ENCODE measurements around the gene APOE.

APOE gene

DNA sequence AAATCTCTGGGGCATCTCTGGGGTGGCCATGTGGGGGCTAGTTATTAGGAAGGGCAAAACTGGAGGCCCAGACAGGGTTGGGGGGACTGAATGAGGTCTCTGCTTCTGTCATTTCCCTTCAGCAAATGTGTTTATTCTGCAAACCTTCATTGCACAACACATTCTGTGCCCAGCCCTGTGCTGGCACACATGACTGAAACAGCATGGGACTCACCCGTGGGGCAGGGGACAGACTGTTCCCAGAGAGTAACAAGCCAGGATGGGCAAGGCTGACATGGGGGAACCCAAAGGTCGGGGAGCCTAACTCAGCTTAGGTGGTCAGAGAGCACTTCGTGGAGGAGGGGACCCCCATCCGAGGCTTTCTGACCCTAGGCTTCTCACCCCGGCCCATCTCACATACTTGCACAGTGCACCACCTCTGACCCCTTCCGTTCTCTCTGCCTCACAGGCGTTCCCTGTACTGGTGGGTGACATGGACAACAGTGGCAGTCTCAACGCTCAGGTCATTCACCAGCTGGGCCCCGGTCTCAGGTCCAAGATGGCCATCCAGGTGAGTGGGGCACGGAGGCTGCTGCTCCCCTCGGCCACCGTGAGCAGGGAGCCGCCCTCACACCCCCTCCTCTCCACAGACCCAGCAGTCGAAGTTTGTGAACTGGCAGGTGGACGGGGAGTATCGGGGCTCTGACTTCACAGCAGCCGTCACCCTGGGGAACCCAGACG, 12.1 kb upstream of the APOE start:
- Histone ChIP-seq H3K9ac (ENCODE audit: low read depth in 1 of 2, low read length in 2 of 2) (no peak overlapping the region), H3K27ac (ENCODE audit: low read depth, low read length) (no peak overlapping the region), H3K27me3 (ENCODE audit: control insufficient read depth in 1 of 2, insufficient read depth in 2 of 2, low read length in 2 of 2) (no peaks in the 10 kb centered on the region), H3K4me1 (ENCODE audit: control insufficient read depth in 1 of 2, insufficient read depth in 2 of 2, low read length in 2 of 2) (peaks cover 16 to 23% of the 10 kb centered on the region in 2 donors), H3K9me3 (ENCODE audit: control insufficient read depth in 1 of 2, low read length in 2 of 2) (no peaks in the 10 kb centered on the region), H3K4me3 (ENCODE audit: low read depth in 1 of 2, low read length in 2 of 2) (no peak overlapping the region), H3K36me3 (ENCODE audit: control insufficient read depth in 1 of 2, insufficient read depth in 2 of 2, low read length in 2 of 2) (peaks cover 25 to 58% of the 10 kb centered on the region in 2 donors)

DNA sequence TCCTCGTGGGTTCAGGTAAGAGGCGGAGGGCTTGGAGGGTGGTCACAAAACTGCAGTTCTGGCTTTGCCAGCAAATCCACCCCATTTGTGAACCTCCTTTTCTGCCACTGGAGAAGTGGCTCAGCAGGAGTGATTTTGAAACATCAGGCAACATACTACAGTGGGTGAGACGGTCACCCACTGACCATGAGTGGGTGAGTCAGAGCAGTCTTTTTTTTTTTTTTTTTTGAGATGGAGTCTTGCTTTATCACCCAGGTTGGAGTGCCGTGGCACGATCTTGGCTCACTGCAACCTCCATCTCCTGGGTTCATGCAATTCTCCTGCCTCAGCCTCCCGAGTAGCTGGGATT, 11.6 kb upstream of the APOE start:
- H3K4me3 ChIP-seq (ENCODE audit: low read depth in 1 of 2, low read length in 2 of 2) = no peak overlapping the region
- no peaks in the 10 kb centered on the region for H3K27me3 ChIP-seq (ENCODE audit: control insufficient read depth in 1 of 2, insufficient read depth in 2 of 2, low read length in 2 of 2)
- no peak overlapping the region for H3K27ac ChIP-seq (ENCODE audit: low read depth, low read length)
- H3K9ac ChIP-seq (ENCODE audit: low read depth in 1 of 2, low read length in 2 of 2) = no peak overlapping the region
- H3K36me3 ChIP-seq (ENCODE audit: control insufficient read depth in 1 of 2, insufficient read depth in 2 of 2, low read length in 2 of 2) = peaks cover 25 to 57% of the 10 kb centered on the region in 2 donors
- H3K9me3 ChIP-seq (ENCODE audit: control insufficient read depth in 1 of 2, low read length in 2 of 2) = no peaks in the 10 kb centered on the region
- H3K4me1 ChIP-seq (ENCODE audit: control insufficient read depth in 1 of 2, insufficient read depth in 2 of 2, low read length in 2 of 2) = peaks cover 16 to 23% of the 10 kb centered on the region in 2 donors

DNA sequence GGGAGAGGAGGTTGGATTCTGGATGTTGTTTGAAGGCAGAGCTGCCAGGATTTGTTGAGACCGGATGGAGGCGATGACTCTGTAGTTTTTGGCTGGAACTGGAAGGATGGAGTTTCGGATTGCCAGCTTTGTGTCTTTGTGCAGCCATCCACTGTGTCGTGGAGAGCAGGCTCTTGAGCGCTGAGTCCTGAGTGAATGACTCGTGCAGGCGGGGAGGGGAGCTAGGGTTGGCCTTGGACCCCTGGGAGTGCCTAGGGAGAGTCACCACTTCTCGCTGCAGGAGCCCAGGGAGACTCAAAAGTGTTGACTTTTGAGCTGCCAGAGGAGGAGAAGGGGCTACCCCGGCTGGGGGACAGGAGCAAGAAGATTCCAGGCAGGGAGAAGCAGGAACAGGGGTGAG, 10.7 kb upstream of the APOE start:
- H3K9ac ChIP-seq (ENCODE audit: low read depth in 1 of 2, low read length in 2 of 2) = no peak overlapping the region
- peaks cover 12 to 18% of the 10 kb centered on the region in 2 donors for H3K4me1 ChIP-seq (ENCODE audit: control insufficient read depth in 1 of 2, insufficient read depth in 2 of 2, low read length in 2 of 2)
- no peak overlapping the region for H3K27ac ChIP-seq (ENCODE audit: low read depth, low read length)
- H3K36me3 ChIP-seq (ENCODE audit: control insufficient read depth in 1 of 2, insufficient read depth in 2 of 2, low read length in 2 of 2) = peaks cover 25 to 60% of the 10 kb centered on the region in 2 donors
- no peaks in the 10 kb centered on the region for H3K27me3 ChIP-seq (ENCODE audit: control insufficient read depth in 1 of 2, insufficient read depth in 2 of 2, low read length in 2 of 2)
- H3K4me3 ChIP-seq (ENCODE audit: low read depth in 1 of 2, low read length in 2 of 2) = no peak overlapping the region
- no peaks in the 10 kb centered on the region for H3K9me3 ChIP-seq (ENCODE audit: control insufficient read depth in 1 of 2, low read length in 2 of 2)

DNA sequence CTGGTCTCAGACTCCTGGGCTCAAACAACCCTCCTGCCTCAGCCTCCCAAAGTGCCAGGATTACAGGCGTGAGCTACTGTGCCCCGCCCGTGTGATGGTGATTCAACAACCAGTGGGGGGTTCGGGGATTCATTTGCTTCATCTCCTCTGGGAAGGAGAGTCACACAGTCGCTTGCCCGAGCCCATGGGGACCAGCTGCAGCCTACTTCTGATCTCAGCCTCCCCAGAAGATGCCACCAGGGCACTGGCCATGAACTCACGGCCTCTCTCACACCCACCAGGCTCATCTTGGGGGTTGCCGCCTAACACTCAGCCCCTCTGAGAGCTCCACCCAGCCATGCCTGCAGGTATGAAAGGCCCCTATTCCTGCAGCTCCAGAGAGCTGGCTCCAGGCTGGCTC, 7.8 kb upstream of the APOE start:
- no peak overlapping the region for H3K9ac ChIP-seq (ENCODE audit: low read depth in 1 of 2, low read length in 2 of 2)
- H3K36me3 ChIP-seq (ENCODE audit: control insufficient read depth in 1 of 2, insufficient read depth in 2 of 2, low read length in 2 of 2) = peaks cover 30 to 81% of the 10 kb centered on the region in 2 donors
- H3K4me1 ChIP-seq (ENCODE audit: control insufficient read depth in 1 of 2, insufficient read depth in 2 of 2, low read length in 2 of 2) = peaks cover 0 to 2% of the 10 kb centered on the region in 2 donors
- no peaks in the 10 kb centered on the region for H3K27me3 ChIP-seq (ENCODE audit: control insufficient read depth in 1 of 2, insufficient read depth in 2 of 2, low read length in 2 of 2)
- no peak overlapping the region for H3K27ac ChIP-seq (ENCODE audit: low read depth, low read length)
- H3K4me3 ChIP-seq (ENCODE audit: low read depth in 1 of 2, low read length in 2 of 2) = no peak overlapping the region
- H3K9me3 ChIP-seq (ENCODE audit: control insufficient read depth in 1 of 2, low read length in 2 of 2) = no peaks in the 10 kb centered on the region

DNA sequence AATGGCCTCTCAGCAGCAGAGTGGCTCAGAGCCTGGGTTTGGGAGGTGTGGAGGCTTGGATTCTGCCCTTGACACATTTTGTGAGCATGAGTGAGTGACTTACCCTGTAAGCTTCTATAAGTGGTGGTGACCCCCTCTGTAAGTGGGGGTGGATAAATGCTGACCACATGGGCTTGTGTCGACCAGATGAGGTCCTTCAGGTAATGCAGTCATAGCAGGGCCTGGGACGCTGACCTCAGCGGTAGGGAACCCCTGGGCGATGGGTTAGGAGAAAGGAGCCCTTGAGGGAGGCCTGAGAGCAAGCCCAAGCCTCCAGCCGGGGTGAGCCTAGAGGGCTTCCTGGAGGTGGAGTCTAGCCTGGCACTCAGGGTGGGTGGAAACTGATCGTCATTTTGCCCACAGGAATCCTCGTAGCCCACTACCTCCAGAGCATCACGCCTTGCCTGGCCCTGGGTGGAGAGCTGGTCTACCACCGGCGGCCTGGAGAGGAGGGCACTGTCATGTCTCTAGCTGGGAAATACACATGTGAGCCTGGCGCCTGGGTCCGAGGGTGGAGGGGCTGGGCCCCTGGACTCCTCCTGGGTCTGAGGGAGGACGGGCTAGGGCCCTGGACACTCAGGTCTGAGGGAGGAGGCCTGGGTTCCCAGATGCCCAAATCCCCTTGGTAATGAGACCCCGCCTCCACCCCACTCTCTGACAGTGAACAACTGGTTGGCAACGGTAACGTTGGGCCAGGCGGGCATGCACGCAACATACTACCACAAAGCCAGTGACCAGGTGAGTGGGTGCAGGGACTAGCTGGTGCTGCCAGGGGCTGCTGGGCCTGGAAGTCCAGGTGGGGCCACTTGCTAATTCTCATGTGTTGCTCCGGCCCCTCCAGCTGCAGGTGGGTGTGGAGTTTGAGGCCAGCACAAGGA, 5.0 kb upstream of the APOE start:
- Histone ChIP-seq H3K36me3 (ENCODE audit: control insufficient read depth in 1 of 2, insufficient read depth in 2 of 2, low read length in 2 of 2) (peaks cover 20 to 56% of the 10 kb centered on the region in 2 donors), H3K27me3 (ENCODE audit: control insufficient read depth in 1 of 2, insufficient read depth in 2 of 2, low read length in 2 of 2) (peaks cover 5 to 7% of the 10 kb centered on the region in 2 donors), H3K4me1 (ENCODE audit: control insufficient read depth in 1 of 2, insufficient read depth in 2 of 2, low read length in 2 of 2) (peaks cover 5 to 11% of the 10 kb centered on the region in 2 donors), H3K9me3 (ENCODE audit: control insufficient read depth in 1 of 2, low read length in 2 of 2) (no peaks in the 10 kb centered on the region), H3K4me3 (ENCODE audit: low read depth in 1 of 2, low read length in 2 of 2) (no peak overlapping the region), H3K9ac (ENCODE audit: low read depth in 1 of 2, low read length in 2 of 2) (no peak overlapping the region), H3K27ac (ENCODE audit: low read depth, low read length) (no peak overlapping the region)

DNA sequence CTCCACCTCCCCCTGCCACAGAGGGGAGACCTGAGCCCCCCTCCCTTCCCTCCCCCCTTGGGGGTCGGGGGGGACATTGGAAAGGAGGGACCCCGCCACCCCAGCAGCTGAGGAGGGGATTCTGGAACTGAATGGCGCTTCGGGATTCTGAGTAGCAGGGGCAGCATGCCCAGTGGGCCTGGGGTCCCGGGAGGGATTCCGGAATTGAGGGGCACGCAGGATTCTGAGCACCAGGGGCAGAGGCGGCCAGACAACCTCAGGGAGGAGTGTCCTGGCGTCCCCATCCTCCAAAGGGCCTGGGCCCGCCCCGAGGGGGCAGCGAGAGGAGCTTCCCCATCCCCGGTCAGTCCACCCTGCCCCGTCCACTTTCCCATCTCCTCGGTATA, 2.4 kb upstream of the APOE start:
- H3K27ac ChIP-seq (ENCODE audit: low read depth, low read length) = no peak overlapping the region
- peaks cover 11 to 12% of the 10 kb centered on the region in 2 donors for H3K4me1 ChIP-seq (ENCODE audit: control insufficient read depth in 1 of 2, insufficient read depth in 2 of 2, low read length in 2 of 2)
- H3K27me3 ChIP-seq (ENCODE audit: control insufficient read depth in 1 of 2, insufficient read depth in 2 of 2, low read length in 2 of 2) = peaks cover 9 to 12% of the 10 kb centered on the region in 2 donors
- no peak overlapping the region for H3K9ac ChIP-seq (ENCODE audit: low read depth in 1 of 2, low read length in 2 of 2)
- H3K9me3 ChIP-seq (ENCODE audit: control insufficient read depth in 1 of 2, low read length in 2 of 2) = no peaks in the 10 kb centered on the region
- H3K4me3 ChIP-seq (ENCODE audit: low read depth in 1 of 2, low read length in 2 of 2) = no peak overlapping the region
- peaks cover 6 to 31% of the 10 kb centered on the region in 2 donors for H3K36me3 ChIP-seq (ENCODE audit: control insufficient read depth in 1 of 2, insufficient read depth in 2 of 2, low read length in 2 of 2)

DNA sequence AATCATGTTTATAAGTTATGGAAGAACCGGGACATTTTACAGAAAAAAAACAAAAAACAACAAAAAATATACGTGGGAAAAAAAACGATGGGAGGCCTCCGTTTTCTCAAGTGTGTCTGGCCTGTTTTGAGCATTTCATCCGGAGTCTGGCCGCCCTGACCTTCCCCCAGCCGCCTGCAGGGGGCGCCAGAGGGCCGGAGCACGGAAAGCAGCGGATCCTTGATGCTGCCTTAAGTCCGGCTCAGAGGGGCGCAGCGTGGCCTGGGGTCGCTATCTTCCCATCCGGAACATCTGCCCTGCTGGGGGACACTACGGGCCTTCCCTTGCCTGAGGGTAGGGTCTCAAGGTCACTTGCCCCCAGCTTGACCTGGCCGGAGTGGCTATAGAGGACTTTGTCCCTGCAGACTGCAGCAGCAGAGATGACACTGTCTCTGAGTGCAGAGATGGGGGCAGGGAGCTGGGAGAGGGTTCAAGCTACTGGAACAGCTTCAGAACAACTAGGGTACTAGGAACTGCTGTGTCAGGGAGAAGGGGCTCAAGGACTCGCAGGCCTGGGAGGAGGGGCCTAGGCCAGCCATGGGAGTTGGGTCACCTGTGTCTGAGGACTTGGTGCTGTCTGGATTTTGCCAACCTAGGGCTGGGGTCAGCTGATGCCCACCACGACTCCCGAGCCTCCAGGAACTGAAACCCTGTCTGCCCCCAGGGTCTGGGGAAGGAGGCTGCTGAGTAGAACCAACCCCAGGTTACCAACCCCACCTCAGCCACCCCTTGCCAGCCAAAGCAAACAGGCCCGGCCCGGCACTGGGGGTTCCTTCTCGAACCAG, 1.8 kb upstream of the APOE start:
- Histone ChIP-seq H3K36me3 (ENCODE audit: control insufficient read depth in 1 of 2, insufficient read depth in 2 of 2, low read length in 2 of 2) (peaks cover 6 to 30% of the 10 kb centered on the region in 2 donors), H3K9me3 (ENCODE audit: control insufficient read depth in 1 of 2, low read length in 2 of 2) (no peaks in the 10 kb centered on the region), H3K27ac (ENCODE audit: low read depth, low read length) (no peak overlapping the region), H3K27me3 (ENCODE audit: control insufficient read depth in 1 of 2, insufficient read depth in 2 of 2, low read length in 2 of 2) (peaks cover 9 to 12% of the 10 kb centered on the region in 2 donors), H3K4me3 (ENCODE audit: low read depth in 1 of 2, low read length in 2 of 2) (no peak overlapping the region), H3K4me1 (ENCODE audit: control insufficient read depth in 1 of 2, insufficient read depth in 2 of 2, low read length in 2 of 2) (peaks cover 11 to 12% of the 10 kb centered on the region in 2 donors), H3K9ac (ENCODE audit: low read depth in 1 of 2, low read length in 2 of 2) (no peak overlapping the region)

DNA sequence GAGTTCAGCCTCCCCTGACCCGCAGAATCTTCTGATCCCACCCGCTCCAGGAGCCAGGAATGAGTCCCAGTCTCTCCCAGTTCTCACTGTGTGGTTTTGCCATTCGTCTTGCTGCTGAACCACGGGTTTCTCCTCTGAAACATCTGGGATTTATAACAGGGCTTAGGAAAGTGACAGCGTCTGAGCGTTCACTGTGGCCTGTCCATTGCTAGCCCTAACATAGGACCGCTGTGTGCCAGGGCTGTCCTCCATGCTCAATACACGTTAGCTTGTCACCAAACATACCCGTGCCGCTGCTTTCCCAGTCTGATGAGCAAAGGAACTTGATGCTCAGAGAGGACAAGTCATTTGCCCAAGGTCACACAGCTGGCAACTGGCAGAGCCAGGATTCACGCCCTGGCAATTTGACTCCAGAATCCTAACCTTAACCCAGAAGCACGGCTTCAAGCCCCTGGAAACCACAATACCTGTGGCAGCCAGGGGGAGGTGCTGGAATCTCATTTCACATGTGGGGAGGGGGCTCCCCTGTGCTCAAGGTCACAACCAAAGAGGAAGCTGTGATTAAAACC, 1.1 kb upstream of the APOE start:
- peaks cover 11 to 12% of the 10 kb centered on the region in 2 donors for H3K4me1 ChIP-seq (ENCODE audit: control insufficient read depth in 1 of 2, insufficient read depth in 2 of 2, low read length in 2 of 2)
- H3K4me3 ChIP-seq (ENCODE audit: low read depth in 1 of 2, low read length in 2 of 2) = no peak overlapping the region
- H3K9ac ChIP-seq (ENCODE audit: low read depth in 1 of 2, low read length in 2 of 2) = no peak overlapping the region
- H3K36me3 ChIP-seq (ENCODE audit: control insufficient read depth in 1 of 2, insufficient read depth in 2 of 2, low read length in 2 of 2) = peaks cover 6 to 30% of the 10 kb centered on the region in 2 donors
- no peak overlapping the region for H3K27ac ChIP-seq (ENCODE audit: low read depth, low read length)
- H3K9me3 ChIP-seq (ENCODE audit: control insufficient read depth in 1 of 2, low read length in 2 of 2) = no peaks in the 10 kb centered on the region
- H3K27me3 ChIP-seq (ENCODE audit: control insufficient read depth in 1 of 2, insufficient read depth in 2 of 2, low read length in 2 of 2) = peaks cover 9 to 12% of the 10 kb centered on the region in 2 donors

DNA sequence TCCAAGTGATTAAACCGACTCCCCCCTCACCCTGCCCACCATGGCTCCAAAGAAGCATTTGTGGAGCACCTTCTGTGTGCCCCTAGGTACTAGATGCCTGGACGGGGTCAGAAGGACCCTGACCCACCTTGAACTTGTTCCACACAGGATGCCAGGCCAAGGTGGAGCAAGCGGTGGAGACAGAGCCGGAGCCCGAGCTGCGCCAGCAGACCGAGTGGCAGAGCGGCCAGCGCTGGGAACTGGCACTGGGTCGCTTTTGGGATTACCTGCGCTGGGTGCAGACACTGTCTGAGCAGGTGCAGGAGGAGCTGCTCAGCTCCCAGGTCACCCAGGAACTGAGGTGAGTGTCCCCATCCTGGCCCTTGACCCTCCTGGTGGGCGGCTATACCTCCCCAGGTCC, 2.0 kb downstream of the APOE start:
- no peak overlapping the region for H3K4me3 ChIP-seq (ENCODE audit: low read depth in 1 of 2, low read length in 2 of 2)
- no peak overlapping the region for H3K27ac ChIP-seq (ENCODE audit: low read depth, low read length)
- peaks cover 16 to 21% of the 10 kb centered on the region in 2 donors for H3K4me1 ChIP-seq (ENCODE audit: control insufficient read depth in 1 of 2, insufficient read depth in 2 of 2, low read length in 2 of 2)
- H3K9me3 ChIP-seq (ENCODE audit: control insufficient read depth in 1 of 2, low read length in 2 of 2) = no peaks in the 10 kb centered on the region
- H3K36me3 ChIP-seq (ENCODE audit: control insufficient read depth in 1 of 2, insufficient read depth in 2 of 2, low read length in 2 of 2) = peaks cover 0 to 4% of the 10 kb centered on the region in 2 donors
- no peak overlapping the region for H3K9ac ChIP-seq (ENCODE audit: low read depth in 1 of 2, low read length in 2 of 2)
- peaks cover 9 to 12% of the 10 kb centered on the region in 2 donors for H3K27me3 ChIP-seq (ENCODE audit: control insufficient read depth in 1 of 2, insufficient read depth in 2 of 2, low read length in 2 of 2)

All from duodenal mucosa (tissue), 2 donors.